GM12878 (cell line): ENCODE results near the gene AFAP1L2. TPM values are rescaled to one million over a fixed set of nuclear protein-coding genes. Genes with fewer than 3 reads are reported as not detected.

ENCODE experiments used
- ATAC-seq: fragments of 200-7000 bp; cut with Tn5 transposase; 3 replicates; pipeline ENCODE4 v1.9.1; 2020; ENCODE audit warnings: mild to moderate bottlenecking, moderate library complexity
- BruUV-seq: library from RNA; stranded (reverse); fragments of 400-500 nt; replicated peaks from 2 replicates; lab custom pipeline; 2021; lab: Mats Ljungman, UMichigan
- CTCF ChIA-PET: fragments of 300-600 bp; sonication (Branson Sonifier 250); formaldehyde crosslinking; extraction: SDS; loops from one replicate; lab custom pipeline; 2021; ENCODE audit warnings: inconsistent platforms; lab: Yijun Ruan, JAX
- POLR2A ChIA-PET: fragments of 350-600 bp; formaldehyde crosslinking; extraction: SDS; loops from one replicate; lab custom pipeline; 2021; ENCODE audit warnings: inconsistent platforms; lab: Charles Lee
- RAD21 ChIA-PET: fragments of 300-600 bp; sonication (Branson Sonifier 250); formaldehyde crosslinking; loops from one replicate; lab custom pipeline; 2023; ENCODE audit warnings: antibody characterized with exemption; ENCODE audit not compliant: unreplicated experiment; lab: Charles Lee
- SMC1A ChIA-PET: fragments of 300-600 bp; sonication (Branson Sonifier 250); formaldehyde crosslinking; loops from one replicate; lab custom pipeline; 2023; ENCODE audit not compliant: unreplicated experiment, uncharacterized antibody; lab: Charles Lee
- DNase-seq: peaks from one replicate; pipeline ENCODE4 v3.0.0-alpha.2; 2011; ENCODE audit warnings: low read depth, low spot score
- FAIRE-seq: peaks from 3 replicates; lab custom pipeline; 2011; peaks lifted over from hg19 to GRCh38; lab: Jason Lieb, UNC
- H2AFZ ChIP-seq: 2 replicates; pipeline ENCODE4 v1.6.0; 2011; ENCODE audit warnings: low read depth, low read length, control low read depth; ENCODE audit not compliant: control insufficient read depth
- H3K27ac ChIP-seq: 2 replicates; pipeline ENCODE4 v1.5.1; 2011; ENCODE audit warnings: control low read depth; ENCODE audit not compliant: control insufficient read depth, insufficient read depth
- H3K27me3 ChIP-seq, 2 experiments: replicated peaks in 1 of 2; 2 replicates each; pipeline versions ENCODE4 v1.6.0 to v1.6.1; 2011; ENCODE audit warnings: low read length in 1 of 2; ENCODE audit not compliant: control insufficient read depth in 2 of 2, insufficient read depth in 2 of 2
- H3K36me3 ChIP-seq, 2 experiments: 2 replicates each; pipeline ENCODE4 v1.5.1; 2011; ENCODE audit warnings: low read length in 1 of 2; ENCODE audit not compliant: control insufficient read depth in 2 of 2, insufficient read depth in 2 of 2
- H3K4me1 ChIP-seq: 2 replicates; pipeline ENCODE4 v1.6.1; 2011; ENCODE audit warnings: mild to moderate bottlenecking, low read length, moderate library complexity, mixed read lengths; ENCODE audit not compliant: control insufficient read depth, insufficient read depth
- H3K4me2 ChIP-seq: 2 replicates; pipeline ENCODE4 v1.6.0; 2011; ENCODE audit warnings: control low read depth; ENCODE audit not compliant: control insufficient read depth, insufficient read depth
- H3K4me3 ChIP-seq: fragments of 200-600 bp; sonication (generic); 2 replicates; pipeline ENCODE4 v1.5.1; 2016
- H3K79me2 ChIP-seq: 2 replicates; pipeline ENCODE4 v1.6.0; 2011; ENCODE audit warnings: low read length; ENCODE audit not compliant: control insufficient read depth, insufficient read depth
- H3K9ac ChIP-seq: 2 replicates; pipeline ENCODE4 v1.8.0; 2011; ENCODE audit warnings: low read length, control low read depth, mixed read lengths; ENCODE audit not compliant: control insufficient read depth, insufficient read depth
- H3K9me3 ChIP-seq: replicated peaks from 3 replicates; pipeline ENCODE4 v1.5.1; 2011; ENCODE audit warnings: mild to moderate bottlenecking, low read length; ENCODE audit not compliant: control insufficient read depth, insufficient read depth
- H4K20me1 ChIP-seq: 2 replicates; pipeline ENCODE4 v1.6.0; 2011; ENCODE audit not compliant: control insufficient read depth, insufficient read depth
- ATF3 ChIP-seq: IDR thresholded peaks from 2 replicates; pipeline ENCODE4 v1.6.1; 2011; ENCODE audit warnings: low read depth, mild to moderate bottlenecking, low read length, moderate library complexity, borderline replicate concordance; ENCODE audit errors: extremely low read depth
- CBX3 ChIP-seq: fragments of 200-600 bp; sonication (generic); IDR thresholded peaks from 2 replicates; pipeline ENCODE4 v1.6.1; 2016; ENCODE audit warnings: low read depth, borderline replicate concordance
- HDAC2 ChIP-seq: fragments of 200-600 bp; sonication (generic); IDR thresholded peaks from 2 replicates; pipeline ENCODE4 v1.6.1; 2017
- MEF2B ChIP-seq: fragments of 450-650 bp; IDR thresholded peaks from 2 replicates; pipeline ENCODE4 v1.6.1; 2018; ENCODE audit warnings: mild to moderate bottlenecking, moderate library complexity; ENCODE audit not compliant: partially characterized antibody, poor library complexity, severe bottlenecking
- MYC ChIP-seq: IDR thresholded peaks from 2 replicates; pipeline ENCODE4 v1.6.1; 2011; ENCODE audit warnings: mild to moderate bottlenecking, low read length, moderate library complexity, inconsistent platforms; ENCODE audit not compliant: insufficient read depth, insufficient replicate concordance, insufficient read length, severe bottlenecking
- RFX5 ChIP-seq: IDR thresholded peaks from 2 replicates; pipeline ENCODE4 v1.6.1; 2011; ENCODE audit warnings: low read depth, low read length, improper control_type of control experiment
- SMARCA5 ChIP-seq: fragments of 450-650 bp; IDR thresholded peaks from 2 replicates; pipeline ENCODE4 v1.6.1; 2017; ENCODE audit warnings: mild to moderate bottlenecking
- WRNIP1 ChIP-seq: IDR thresholded peaks from 2 replicates; pipeline ENCODE4 v1.6.1; 2011; ENCODE audit warnings: low read depth, low read length, improper control_type of control experiment, borderline replicate concordance
- ZNF274 ChIP-seq: IDR thresholded peaks from one replicate; pipeline ENCODE4 v1.8.0; 2011; ENCODE audit not compliant: insufficient read length, insufficient read depth
- ZNF384 ChIP-seq: IDR thresholded peaks from 2 replicates; pipeline ENCODE4 v1.6.1; 2012; ENCODE audit warnings: low read depth, mild to moderate bottlenecking, low read length, improper control_type of control experiment, borderline replicate concordance
- ZNF622 ChIP-seq: fragments of 450-650 bp; IDR thresholded peaks from 2 replicates; pipeline ENCODE4 v1.6.1; 2017; ENCODE audit warnings: mild to moderate bottlenecking, inconsistent platforms
- WGBS: methylation state at CpG from one replicate; pipeline ENCODE4 v1.1.6; 2016; ENCODE audit warnings: low lambda C conversion rate; ENCODE audit not compliant: insufficient replicate concordance, insufficient coverage; ENCODE audit errors: missing lambda C conversion rate; 5-methylcytosine and 5-hydroxymethylcytosine counted together
- in situ Hi-C: fragments of 300-500 bp; cut with MboI; formaldehyde crosslinking; loops from 9 replicates; pipeline ENCODE4 v1.14.3; 2018; ENCODE audit warnings: mixed read lengths
- intact Hi-C: fragments of 100-400 bp; cut with micrococcal nuclease; formaldehyde crosslinking; loops from one replicate; pipeline ENCODE4 v1.14.2; 2022; ENCODE audit not compliant: unreplicated experiment
- polyA plus RNA-seq, 11 experiments: library from polyadenylated mRNA; depleted of rRNA in 4 of 11; unstranded in 6 of 11; stranded (reverse) in 5 of 11; fragments of >200 nt; fragmentation: Nextera tagmentation in 4 of 11; fragmentation: Illumina TruSeq in 1 of 11; extraction: Ambion mirVana in 4 of 11; extraction: Trizol in 1 of 11; gene quantifications; 1 replicate in 1 of 11; 2 replicates in 10 of 11; pipeline versions ENCODE4 v1.2.1 to v1.2.3, GENCODE V29; 2011 to 2016; ENCODE audit warnings: inconsistent platforms in 2 of 11, missing spikeins in 2 of 11, low read depth in 1 of 11
- total RNA-seq, 4 experiments: library from RNA; depleted of rRNA in 3 of 4; stranded (reverse); fragments of >200 nt in 3 of 4; fragmentation: Illumina TruSeq in 1 of 4; extraction: Trizol in 1 of 4; gene quantifications; 2 replicates each; pipeline versions ENCODE4 v1.2.1 to v1.2.3, GENCODE V29; 2013 to 2021
- TF ChIP-seq, protein P1 (sequence below): fragments of 150-350 bp; IDR thresholded peaks from 2 replicates; pipeline ENCODE4 v1.6.1; 2014; ENCODE audit warnings: mild to moderate bottlenecking, low read depth, low read length
- TF ChIP-seq, protein P2 (sequence below): fragments of 450-650 bp; IDR thresholded peaks from 2 replicates; pipeline ENCODE4 v1.6.1; 2016; ENCODE audit warnings: mild to moderate bottlenecking

The AFAP1L2 gene
- total and polyA plus RNA-seq, 10 of the 15 experiments (the other 5 are each of a cell fraction or from before 2014, with no cell fraction given) = 0.03 to 4.0 (median 0.34) TPM

DNA sequence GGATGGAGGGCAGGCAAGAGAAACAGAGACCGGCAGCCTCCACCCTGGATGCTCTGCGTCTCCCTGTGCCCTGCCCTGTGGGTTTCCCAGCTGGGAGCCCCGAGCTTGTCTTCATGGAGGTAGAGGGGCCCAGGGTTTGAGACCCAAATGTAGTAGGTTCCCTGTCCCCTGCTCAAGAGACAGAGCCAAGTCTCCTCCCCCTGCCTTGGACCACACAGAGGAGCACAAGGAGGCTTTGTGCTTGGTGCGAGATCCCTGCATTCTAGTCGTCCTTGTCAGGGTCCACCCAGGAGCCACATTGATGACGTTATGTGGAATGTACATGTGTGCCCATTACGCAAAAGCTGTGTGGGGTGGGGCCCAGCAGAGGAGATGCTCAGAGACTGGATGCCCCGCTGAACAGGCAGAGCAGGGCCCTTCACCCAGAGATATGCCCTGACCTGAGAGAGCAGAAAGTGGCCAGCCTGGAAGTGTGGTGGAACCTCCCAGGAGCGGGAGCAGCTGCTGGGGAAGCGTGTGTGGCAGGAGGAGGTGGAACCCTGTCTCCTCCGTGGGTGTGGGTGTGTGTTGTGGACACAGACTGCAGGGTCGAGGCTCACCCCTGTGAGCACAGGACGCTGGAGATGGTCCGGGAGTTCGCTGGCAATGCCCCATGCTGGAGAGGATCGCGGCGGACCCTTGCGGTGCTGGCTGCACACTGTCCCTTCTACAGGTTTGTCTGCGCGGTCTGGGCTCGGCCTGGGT is 126.0 kb downstream of the AFAP1L2 start:
- ChIA-PET CTCF (no interaction called here), SMC1A (no interaction called here), POLR2A (no interaction called here), RAD21 (no interaction called here)
- no peaks in the 10 kb centered on the region for H4K20me1 ChIP-seq
- H3K4me1 ChIP-seq = no peaks in the 10 kb centered on the region
- H3K36me3 ChIP-seq = no peaks in the 10 kb centered on the region
- in situ Hi-C loops = no loop called here
- TF ChIP-seq RFX5 (no peak), MEF2B (no peak), ATF3 (no peak), SMARCA5 (no peak), MYC (no peak), WRNIP1 (no peak), ZNF384 (no peak), CBX3 (no peak), HDAC2 (no peak), ZNF274 (no peak), ZNF622 (no peak)
- TF ChIP-seq, protein P1, sequence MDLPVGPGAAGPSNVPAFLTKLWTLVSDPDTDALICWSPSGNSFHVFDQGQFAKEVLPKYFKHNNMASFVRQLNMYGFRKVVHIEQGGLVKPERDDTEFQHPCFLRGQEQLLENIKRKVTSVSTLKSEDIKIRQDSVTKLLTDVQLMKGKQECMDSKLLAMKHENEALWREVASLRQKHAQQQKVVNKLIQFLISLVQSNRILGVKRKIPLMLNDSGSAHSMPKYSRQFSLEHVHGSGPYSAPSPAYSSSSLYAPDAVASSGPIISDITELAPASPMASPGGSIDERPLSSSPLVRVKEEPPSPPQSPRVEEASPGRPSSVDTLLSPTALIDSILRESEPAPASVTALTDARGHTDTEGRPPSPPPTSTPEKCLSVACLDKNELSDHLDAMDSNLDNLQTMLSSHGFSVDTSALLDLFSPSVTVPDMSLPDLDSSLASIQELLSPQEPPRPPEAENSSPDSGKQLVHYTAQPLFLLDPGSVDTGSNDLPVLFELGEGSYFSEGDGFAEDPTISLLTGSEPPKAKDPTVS = no peak
- TF ChIP-seq, protein P2, sequence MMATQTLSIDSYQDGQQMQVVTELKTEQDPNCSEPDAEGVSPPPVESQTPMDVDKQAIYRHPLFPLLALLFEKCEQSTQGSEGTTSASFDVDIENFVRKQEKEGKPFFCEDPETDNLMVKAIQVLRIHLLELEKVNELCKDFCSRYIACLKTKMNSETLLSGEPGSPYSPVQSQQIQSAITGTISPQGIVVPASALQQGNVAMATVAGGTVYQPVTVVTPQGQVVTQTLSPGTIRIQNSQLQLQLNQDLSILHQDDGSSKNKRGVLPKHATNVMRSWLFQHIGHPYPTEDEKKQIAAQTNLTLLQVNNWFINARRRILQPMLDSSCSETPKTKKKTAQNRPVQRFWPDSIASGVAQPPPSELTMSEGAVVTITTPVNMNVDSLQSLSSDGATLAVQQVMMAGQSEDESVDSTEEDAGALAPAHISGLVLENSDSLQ = no peak
- no peaks in the 10 kb centered on the region for H3K9me3 ChIP-seq
- intact Hi-C loops = no loop called here
- DNase-seq (no peak), ATAC-seq (no peak), FAIRE-seq (no peak)
- no peak overlapping the region for H3K9ac ChIP-seq
- H3K27me3 ChIP-seq = 0 out of 4 replicates have a peak, but pooled peaks cover 0 to 2% of the 10 kb centered on the region in 2 experiments
- no TSS peak for BruUV-seq
- no peak overlapping the region for H3K4me2 ChIP-seq
- no peaks in the 10 kb centered on the region for H3K79me2 ChIP-seq
- 39% methylated on average over 22 of the region's 22 CpGs for WGBS
- no peak overlapping the region for H3K27ac ChIP-seq
- no peak overlapping the region for H2AFZ ChIP-seq
- no peak overlapping the region for H3K4me3 ChIP-seq
